Fibroblast of skin of scalp (primary cell): ENCODE results near the gene NAT9.

Source experiments
- DNase-seq: peaks from one replicate; pipeline ENCODE4 v3.0.0-alpha.2; 2013

Gene NAT9

GRCh38 chr17:74779948-74780400 is 3.8 kb upstream of the NAT9 start:
- DNase-seq, result no peak

GRCh38 chr17:74779501-74779900 is 3.4 kb upstream of the NAT9 start:
- DNase-seq, result no peak

- DNase-seq, result no peak
These were observed 2.8 kb upstream of the NAT9 start for GRCh38 chr17:74778960-74779359.

GRCh38 chr17:74777901-74778515 is 1.9 kb upstream of the NAT9 start:
- DNase-seq, result no peak

GRCh38 chr17:74776990-74777389 is 845 bp upstream of the NAT9 start:
- DNase-seq, result no peak

- no peak for DNase-seq
These were observed 619 bp downstream of the NAT9 start for GRCh38 chr17:74775409-74776043.

GRCh38 chr17:74773871-74774286 is 2.3 kb downstream of the NAT9 start:
- DNase-seq, result peak; percentile 44

- DNase-seq, result no peak
These were observed 2.7 kb downstream of the NAT9 start for GRCh38 chr17:74773414-74773813.

GRCh38 chr17:74772053-74772452 is 4.1 kb downstream of the NAT9 start:
- no peak for DNase-seq

- DNase-seq, result no peak
These were observed 4.7 kb downstream of the NAT9 start for GRCh38 chr17:74771319-74771914.

- peak; percentile 27 for DNase-seq
These were observed 5.4 kb downstream of the NAT9 start for GRCh38 chr17:74770498-74771318.

- DNase-seq, result no peak
These were observed 6.2 kb downstream of the NAT9 start for GRCh38 chr17:74769856-74770497.

- no peak for DNase-seq
These were observed 6.8 kb downstream of the NAT9 start for GRCh38 chr17:74769266-74769855.

GRCh38 chr17:74768763-74769114 is 7.4 kb downstream of the NAT9 start:
- DNase-seq, result no peak

- peak; percentile 48 for DNase-seq
These were observed 7.9 kb downstream of the NAT9 start for GRCh38 chr17:74768069-74768762.

- DNase-seq, result no peak
These were observed 9.0 kb downstream of the NAT9 start for GRCh38 chr17:74767111-74767516.

GRCh38 chr17:74766413-74766812 is 9.7 kb downstream of the NAT9 start:
- DNase-seq, result no peak

GRCh38 chr17:74764751-74765286 is 11.3 kb downstream of the NAT9 start:
- DNase-seq, result no peak

- no peak for DNase-seq
These were observed 12.4 kb downstream of the NAT9 start for GRCh38 chr17:74763565-74764387.

GRCh38 chr17:74761931-74762330 is 14.2 kb downstream of the NAT9 start:
- DNase-seq, result no peak

- no peak for DNase-seq
These were observed 14.7 kb downstream of the NAT9 start for GRCh38 chr17:74761419-74761818.
